Fibroblast of skin of right quadriceps (primary cell): Measurements from ENCODE around the gene OR13C8.

Experiments
- DNase-seq: peaks from one replicate; pipeline ENCODE4 v3.0.0-alpha.2; 2013

Gene OR13C8

DNA sequence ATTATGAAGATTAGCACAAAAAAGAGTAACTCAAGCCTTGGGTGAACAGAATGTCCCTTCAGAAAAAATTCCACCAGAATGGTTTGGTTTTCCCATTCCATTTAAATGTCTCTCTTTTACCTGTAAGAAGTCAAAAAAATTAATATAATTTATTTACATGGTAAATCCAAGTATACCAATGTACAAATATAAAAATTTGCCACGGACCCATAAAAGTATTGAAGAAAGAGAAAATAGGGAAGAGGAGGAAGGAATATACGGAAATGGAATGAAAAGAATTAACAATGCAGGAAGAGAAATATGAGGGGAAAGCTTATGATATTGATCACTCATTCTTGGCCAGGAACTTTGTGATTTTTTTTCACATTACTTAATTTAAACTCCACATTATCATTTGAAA, 49.1 kb downstream of the OR13C8 start, which contains the start of gene OR13C9:
TSS of gene OR13C9 (minus strand) at position 101 of the 400 bp plus-strand sequence. CDS start at position 101, 0 bp downstream.
- DNase-seq = no peak
